ENCODE data around the gene SDC1. TPM values are rescaled to one million over a fixed set of nuclear protein-coding genes. Genes with fewer than 3 reads are reported as not detected.

The SDC1 gene
- total RNA-seq, 1 experiment from 2014 or later: 117 TPM

Other genes starting within 250 kb of the SDC1 start
- gene WDR35, start 235.0 kb downstream of the SDC1 start, total RNA-seq (2014; rRNA removed; shearing (Covaris generic)): 7.9 and 9.4 TPM in 2 replicates
- gene MATN3, start 212.5 kb downstream of the SDC1 start, total RNA-seq (2014; rRNA removed; shearing (Covaris generic)): 2.9 and 4.3 TPM in 2 replicates
- 161 and 214 TPM in 2 replicates for gene LAPTM4A, start 173.5 kb downstream of the SDC1 start, total RNA-seq (2014; rRNA removed; shearing (Covaris generic))
- 23.4 and 39.9 TPM in 2 replicates for gene PUM2, start 125.7 kb upstream of the SDC1 start, total RNA-seq (2014; rRNA removed; shearing (Covaris generic))
- gene RHOB, start 221.9 kb upstream of the SDC1 start, total RNA-seq (2014; rRNA removed; shearing (Covaris generic)): 399 and 453 TPM in 2 replicates